GM19239 (cell line): Measurements from ENCODE around the gene OR10S1.
"Not testable (repeated sequence)": the region's sequence is repeated elsewhere in the genome, so short reads cannot be mapped to it uniquely, and the experiment has no call there.

Experiments
- DNase-seq: peaks from one replicate; pipeline ENCODE4 v3.0.0; 2011; ENCODE audit warnings: low spot score; ENCODE audit not compliant: insufficient read length
- FAIRE-seq: peaks from 2 replicates; lab custom pipeline; 2011; peaks lifted over from hg19 to GRCh38; lab: Jason Lieb, UNC

OR10S1 gene, protein sequence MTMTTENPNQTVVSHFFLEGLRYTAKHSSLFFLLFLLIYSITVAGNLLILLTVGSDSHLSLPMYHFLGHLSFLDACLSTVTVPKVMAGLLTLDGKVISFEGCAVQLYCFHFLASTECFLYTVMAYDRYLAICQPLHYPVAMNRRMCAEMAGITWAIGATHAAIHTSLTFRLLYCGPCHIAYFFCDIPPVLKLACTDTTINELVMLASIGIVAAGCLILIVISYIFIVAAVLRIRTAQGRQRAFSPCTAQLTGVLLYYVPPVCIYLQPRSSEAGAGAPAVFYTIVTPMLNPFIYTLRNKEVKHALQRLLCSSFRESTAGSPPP

DNA sequence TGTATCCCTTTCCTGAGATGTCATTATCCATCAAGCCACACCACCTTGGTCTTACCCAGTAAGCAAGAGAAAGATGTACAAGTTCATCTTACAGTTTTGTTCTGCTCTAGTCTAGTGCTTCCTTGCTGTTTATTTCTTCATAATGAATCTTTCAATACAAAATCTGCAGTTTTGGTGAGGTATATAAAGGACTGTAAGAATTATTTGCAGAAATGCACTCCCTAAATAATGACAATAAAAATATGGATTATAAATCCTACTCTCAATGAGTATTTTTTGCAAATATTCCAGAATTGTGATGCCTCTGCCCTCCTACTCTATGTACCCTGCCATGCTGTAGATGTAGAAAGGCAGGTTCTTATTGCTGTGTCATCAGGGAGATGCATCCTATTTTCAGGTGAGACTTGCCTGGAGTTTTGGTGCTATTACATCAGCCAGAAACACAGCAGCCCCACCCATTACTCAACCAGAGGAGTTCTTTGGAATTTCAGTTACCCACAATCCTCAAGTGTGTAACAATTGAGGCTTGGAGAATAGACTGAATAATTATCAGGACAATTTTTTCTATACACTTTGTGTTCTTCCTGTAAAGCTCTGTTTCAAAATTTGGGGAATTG lies at the start of gene OR10S1:
Gene OR10S1, minus strand, starts transcription at position 51 of the 617 bp plus-strand sequence. CDS start 117 bp downstream, outside the sequence.
- no peak for DNase-seq
- no peak for FAIRE-seq

DNA sequence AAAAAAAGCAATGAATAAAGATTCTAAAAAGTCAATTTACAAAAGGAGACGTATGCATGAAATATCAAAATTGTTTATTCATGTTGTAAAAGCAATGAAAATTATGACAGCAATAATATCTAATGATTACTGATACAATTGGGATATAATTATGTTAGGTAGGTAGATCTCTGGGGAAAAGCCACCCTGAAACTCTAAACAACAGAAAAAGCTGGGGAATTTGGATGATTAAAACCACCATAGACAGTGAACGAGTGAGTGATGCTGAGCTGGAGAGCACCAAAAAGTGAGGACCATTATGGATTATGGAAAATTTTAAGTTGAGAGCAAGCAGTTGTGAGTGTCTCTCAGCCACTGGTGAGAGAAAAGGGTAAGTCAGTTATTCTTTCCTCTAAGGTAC lies 48.9 kb upstream of the OR10S1 start, which contains the start of gene OR10G8:
Gene OR10G8, plus strand, starts transcription at position 301 of the 400 bp plus-strand sequence. CDS start 2,825 bp downstream, outside the sequence.
- DNase-seq (no peak), FAIRE-seq (no peak)

DNA sequence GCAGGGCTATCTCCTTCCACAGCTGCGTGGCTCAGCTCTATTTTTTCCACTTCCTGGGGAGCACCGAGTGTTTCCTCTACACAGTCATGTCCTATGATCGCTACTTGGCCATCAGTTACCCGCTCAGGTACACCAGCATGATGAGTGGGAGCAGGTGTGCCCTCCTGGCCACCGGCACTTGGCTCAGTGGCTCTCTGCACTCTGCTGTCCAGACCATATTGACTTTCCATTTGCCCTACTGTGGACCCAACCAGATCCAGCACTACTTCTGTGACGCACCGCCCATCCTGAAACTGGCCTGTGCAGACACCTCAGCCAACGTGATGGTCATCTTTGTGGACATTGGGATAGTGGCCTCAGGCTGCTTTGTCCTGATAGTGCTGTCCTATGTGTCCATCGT lies 38.3 kb upstream of the OR10S1 start:
- FAIRE-seq, DNase-seq: not testable (repeated sequence)

DNA sequence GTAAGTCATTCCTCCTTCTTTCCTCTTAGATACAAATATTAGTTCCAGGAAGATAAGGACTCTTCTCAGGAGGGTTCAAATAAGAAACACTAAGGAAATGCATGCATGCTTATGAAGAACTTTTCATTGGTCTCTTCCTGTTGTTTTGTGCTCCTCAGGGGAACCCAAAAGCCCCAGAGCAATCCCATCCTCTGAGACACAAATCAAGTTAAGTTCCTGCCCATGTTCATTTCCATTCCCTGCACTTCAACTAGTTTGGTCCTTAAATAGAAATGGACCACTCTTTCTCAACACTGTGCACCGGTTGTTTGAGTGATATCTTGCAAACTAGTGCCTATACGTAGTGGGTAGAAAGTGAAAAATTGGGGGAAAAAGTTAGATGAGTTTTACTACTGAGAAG lies 35.1 kb upstream of the OR10S1 start, which contains the start of gene OR10G4:
Gene OR10G4, plus strand, starts transcription at position 301 of the 400 bp plus-strand sequence. CDS start 2,578 bp downstream, outside the sequence.
- DNase-seq = no peak
- no peak for FAIRE-seq

DNA sequence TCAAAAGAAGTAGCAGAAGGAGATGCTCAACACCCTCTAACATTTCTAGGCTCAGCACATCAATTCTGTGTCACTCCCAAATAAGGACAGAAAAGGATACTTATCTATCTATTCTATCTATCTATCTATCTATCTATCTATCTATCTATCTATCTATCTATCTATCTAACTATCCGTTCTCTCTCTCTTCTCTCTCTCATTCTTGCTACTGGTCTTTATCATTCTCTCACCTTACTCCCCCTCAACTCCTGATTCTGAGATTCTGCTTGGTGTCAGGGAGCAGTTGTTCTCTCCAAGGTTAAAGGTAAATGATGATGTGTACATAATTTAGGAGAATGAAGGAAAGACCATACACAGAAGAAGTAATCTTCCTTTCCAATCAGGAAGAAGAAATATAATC lies 17.5 kb upstream of the OR10S1 start, which contains the start of gene OR10G6:
Gene OR10G6, minus strand, starts transcription at position 43 of the 400 bp plus-strand sequence. Its CDS starts 0 bp downstream, at position 43.
- no peak for FAIRE-seq
- no peak for DNase-seq

DNA sequence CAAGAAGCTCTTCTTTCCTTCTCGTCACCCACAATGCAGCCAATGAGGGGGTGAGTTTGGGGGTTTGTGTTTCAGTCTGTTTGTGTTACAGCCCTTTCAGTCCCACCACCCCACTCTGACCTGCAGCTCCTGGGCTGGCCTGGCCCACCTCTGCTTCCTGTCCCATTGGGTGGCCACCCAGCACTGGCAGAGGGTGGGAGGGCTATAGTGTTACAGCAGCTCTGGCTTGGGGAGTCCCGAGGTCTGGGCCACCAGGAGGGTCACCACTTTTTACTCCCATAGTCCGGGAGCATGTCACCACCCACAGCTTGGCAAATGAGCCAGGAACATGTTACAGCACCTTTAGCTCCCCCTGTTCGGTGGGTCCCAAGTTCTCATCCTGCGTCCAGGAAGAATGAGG lies 1.7 kb upstream of the OR10S1 start:
- no peak for FAIRE-seq
- DNase-seq = no peak

DNA sequence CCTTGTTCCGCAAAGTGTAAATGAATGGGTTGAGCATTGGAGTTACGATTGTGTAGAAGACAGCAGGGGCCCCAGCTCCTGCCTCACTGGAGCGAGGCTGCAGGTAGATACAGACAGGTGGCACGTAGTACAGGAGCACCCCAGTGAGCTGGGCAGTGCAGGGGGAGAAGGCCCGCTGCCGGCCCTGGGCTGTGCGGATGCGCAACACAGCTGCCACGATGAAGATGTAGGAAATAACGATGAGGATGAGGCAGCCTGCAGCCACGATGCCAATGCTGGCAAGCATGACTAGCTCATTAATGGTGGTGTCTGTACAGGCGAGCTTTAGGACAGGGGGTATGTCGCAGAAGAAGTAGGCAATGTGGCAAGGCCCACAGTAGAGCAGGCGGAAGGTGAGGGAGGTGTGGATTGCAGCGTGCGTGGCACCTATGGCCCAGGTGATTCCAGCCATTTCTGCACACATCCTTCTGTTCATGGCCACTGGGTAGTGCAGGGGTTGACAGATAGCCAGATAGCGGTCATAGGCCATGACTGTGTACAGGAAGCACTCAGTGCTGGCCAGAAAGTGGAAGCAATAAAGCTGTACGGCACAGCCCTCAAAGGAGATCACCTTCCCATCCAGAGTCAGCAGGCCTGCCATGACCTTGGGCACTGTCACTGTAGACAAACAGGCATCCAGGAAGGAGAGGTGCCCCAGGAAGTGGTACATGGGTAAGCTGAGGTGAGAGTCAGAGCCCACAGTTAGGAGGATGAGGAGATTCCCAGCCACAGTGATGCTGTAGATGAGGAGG lies 616 bp downstream of the OR10S1 start:
- no peak for FAIRE-seq

DNA sequence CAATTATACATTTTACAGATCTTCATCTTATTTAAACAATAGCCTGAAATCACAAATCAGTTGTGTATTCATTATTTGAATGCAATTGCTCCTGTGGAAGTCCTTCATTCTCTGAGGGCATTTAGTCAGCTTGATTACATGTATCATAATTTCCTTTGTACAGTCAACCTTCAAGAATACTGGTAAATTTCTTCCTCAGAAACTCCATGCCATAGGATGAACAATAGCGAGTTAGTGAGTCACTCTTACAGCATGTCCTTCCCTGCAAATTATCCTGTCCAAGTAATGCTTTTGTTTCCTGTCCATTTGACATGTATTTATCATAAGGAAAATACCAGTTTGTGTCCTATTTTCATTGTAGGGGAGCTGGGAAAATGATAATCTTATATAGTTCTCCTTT lies 3.8 kb downstream of the OR10S1 start:
- FAIRE-seq (no peak), DNase-seq (no peak)

More for the DNA sequence above, 616 bp downstream of the OR10S1 start:
- no peak for DNase-seq

DNA sequence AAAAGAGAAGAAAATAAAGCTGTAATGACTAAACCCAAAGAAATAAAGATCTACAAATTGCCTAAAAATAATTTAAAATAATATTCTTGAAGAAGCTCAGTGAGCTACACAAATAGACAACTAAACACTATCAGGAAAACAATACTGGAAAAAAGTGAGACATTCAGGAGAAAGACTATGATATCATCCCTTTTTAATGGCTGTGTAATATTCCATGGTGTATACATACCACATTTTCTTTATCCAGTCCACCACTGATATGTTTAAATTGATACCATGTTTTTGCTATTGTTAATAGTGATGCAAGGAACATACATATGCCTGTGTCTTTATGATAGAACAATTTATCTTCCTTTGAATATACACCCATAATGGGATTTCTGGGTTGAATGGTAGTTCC lies 20.8 kb downstream of the OR10S1 start:
- no peak for FAIRE-seq

DNA sequence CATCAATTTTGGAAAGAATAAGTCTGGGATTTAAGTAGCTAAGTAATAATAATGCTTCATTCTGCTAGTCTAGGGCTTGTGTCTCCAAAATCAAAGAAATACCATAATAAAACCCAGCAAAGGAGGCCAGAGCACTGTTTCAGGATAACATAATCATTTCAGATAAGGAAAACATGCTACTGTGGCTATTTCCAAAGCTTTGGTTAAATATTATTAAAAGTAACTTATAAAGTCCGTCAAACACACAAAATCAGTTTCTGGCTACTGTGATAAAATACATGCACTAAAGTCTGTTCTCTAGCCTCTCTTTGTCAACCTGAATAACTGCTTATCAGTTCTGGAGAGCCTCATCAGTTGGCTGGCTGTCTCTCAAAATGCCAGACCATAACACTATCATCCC lies 32.4 kb downstream of the OR10S1 start:
- FAIRE-seq = no peak

More for the DNA sequence above, 20.8 kb downstream of the OR10S1 start:
- DNase-seq = no peak

DNA sequence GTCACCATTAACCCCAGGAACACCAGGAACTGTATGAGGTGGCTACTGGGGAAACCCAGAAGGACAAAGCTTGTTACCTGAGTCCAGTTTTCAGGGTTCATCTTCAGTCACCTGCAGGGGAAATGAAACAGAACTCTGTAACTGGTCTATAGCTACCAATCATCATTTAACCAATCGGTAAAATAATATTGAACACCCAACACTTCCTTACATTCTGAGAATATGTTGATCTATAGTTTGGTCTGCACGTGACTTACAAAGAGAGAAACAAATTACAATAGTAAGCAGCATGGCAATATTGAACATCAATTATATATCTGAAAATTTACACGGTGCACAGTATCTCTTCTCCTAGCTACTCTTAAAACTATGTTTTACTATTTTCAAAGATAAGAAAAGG lies 33.8 kb downstream of the OR10S1 start, which contains the start of gene OR6T1:
Gene OR6T1, minus strand, starts transcription at position 101 of the 400 bp plus-strand sequence. Its CDS starts 0 bp downstream, at position 101.
- FAIRE-seq = no peak
- DNase-seq = no peak

More for the DNA sequence above, 32.4 kb downstream of the OR10S1 start:
- DNase-seq = no peak

DNA sequence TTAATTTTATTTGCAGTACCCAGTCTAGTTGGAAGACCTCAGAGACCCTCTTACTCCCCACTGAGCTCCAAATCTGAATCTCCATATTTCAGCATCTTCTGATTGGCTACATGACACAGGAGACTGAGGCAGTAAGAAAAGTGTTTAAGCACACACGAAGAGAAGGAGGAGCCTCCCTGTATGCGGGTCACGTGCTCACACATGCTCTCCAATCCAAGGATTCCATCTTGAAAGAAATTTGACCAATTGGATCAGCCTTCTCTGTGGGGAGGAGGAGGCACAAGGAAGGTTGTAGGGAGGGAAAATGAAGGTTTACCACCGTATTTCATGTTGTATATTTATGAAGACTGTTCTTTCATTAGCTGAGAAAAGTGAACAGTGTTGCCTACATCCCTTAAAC lies 35.2 kb downstream of the OR10S1 start:
- FAIRE-seq (no peak), DNase-seq (no peak)

DNA sequence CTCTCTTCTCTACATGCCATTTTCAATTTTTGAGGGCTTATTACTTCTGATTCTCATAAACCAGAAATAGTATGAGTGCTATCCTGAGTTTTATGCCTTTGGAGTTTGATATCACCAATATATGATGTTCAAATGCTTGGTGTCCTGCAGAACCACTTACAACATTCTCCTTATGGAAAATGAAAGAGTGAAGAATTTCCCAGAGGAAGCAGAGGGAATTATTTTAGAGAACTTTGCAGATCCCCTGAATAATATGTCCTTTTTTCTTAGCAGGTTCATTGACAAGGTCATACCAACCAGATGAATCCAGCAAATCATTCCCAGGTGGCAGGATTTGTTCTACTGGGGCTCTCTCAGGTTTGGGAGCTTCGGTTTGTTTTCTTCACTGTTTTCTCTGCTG lies 38.3 kb downstream of the OR10S1 start, which contains the start of gene OR4D5:
Gene OR4D5, plus strand, starts transcription at position 301 of the 400 bp plus-strand sequence. Its CDS starts 0 bp downstream, at position 301.
- DNase-seq = no peak
- no peak for FAIRE-seq
